ENCODE measurements around the gene TCF25.

- TF ChIP-seq CTCF (IDR thresholded peaks at IDR 0.05) (no peak), POLR2A (IDR thresholded peaks at IDR 0.05) (no peak)
These were observed 1.5 kb upstream of the TCF25 start for GRCh38 chr16:89871895-89872294.

All from testis (tissue), 2 donors.